Spleen (tissue), 7 donors: ENCODE data around the gene BABAM2.

ENCODE experiments used
- POLR2A ChIP-seq, 3 donors: fragments of 450-650 bp; IDR thresholded peaks; one replicate each; pipeline ENCODE4 v1.5.1; 2017; ENCODE audit warnings: antibody characterized with exemption in 3 of 3, mild to moderate bottlenecking in 1 of 3
- POLR2AphosphoS5 ChIP-seq, 3 donors: sonication (generic); formaldehyde crosslinking; IDR thresholded peaks; one replicate each; pipeline ENCODE4 v1.5.1; 2017; ENCODE audit warnings: antibody characterized with exemption in 3 of 3
- TF ChIP-seq, protein P1 (sequence below), 11 experiments: fragments of 200-600 bp in 7 of 11; fragments of 450-650 bp in 4 of 11; sonication (generic) in 4 of 11; IDR thresholded peaks in 8 of 11; conservative IDR thresholded peaks in 3 of 11; 1 replicate in 7 of 11; 2 replicates in 4 of 11; pipeline versions ENCODE4 v1.4.0 to v1.8.0; 2016 to 2021; ENCODE audit warnings: antibody characterized with exemption in 11 of 11, inconsistent platforms in 4 of 11, mild to moderate bottlenecking in 1 of 11
- donor health status: DM: no; HTN: no; CAD: no; lungs with moderate emphysema.
- donor health status: DM: no; HTN: no; CAD: no.
- donor health status: DM: no; HTN: no; CAD: no.

DNA sequence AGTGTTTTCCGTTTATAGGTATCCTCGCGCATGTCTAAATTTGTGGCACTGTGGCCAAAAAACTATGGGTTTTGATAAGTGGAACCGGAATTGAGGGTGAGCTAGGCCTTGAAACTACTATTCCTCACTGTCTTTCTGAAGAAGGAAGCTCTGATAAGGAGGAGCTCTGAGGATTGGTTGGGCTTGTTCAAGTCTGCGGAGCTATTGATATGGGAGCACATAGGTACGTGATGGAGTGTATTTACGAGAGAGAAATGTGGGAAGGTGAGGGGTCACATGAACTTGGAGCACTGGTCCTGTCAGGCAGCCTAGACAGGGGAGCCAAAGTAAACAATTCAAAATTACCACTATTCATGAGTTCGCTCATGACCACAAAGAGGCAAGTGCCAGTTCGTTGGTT lies 131.4 kb downstream of the BABAM2 start:
- TF ChIP-seq, protein P1, sequence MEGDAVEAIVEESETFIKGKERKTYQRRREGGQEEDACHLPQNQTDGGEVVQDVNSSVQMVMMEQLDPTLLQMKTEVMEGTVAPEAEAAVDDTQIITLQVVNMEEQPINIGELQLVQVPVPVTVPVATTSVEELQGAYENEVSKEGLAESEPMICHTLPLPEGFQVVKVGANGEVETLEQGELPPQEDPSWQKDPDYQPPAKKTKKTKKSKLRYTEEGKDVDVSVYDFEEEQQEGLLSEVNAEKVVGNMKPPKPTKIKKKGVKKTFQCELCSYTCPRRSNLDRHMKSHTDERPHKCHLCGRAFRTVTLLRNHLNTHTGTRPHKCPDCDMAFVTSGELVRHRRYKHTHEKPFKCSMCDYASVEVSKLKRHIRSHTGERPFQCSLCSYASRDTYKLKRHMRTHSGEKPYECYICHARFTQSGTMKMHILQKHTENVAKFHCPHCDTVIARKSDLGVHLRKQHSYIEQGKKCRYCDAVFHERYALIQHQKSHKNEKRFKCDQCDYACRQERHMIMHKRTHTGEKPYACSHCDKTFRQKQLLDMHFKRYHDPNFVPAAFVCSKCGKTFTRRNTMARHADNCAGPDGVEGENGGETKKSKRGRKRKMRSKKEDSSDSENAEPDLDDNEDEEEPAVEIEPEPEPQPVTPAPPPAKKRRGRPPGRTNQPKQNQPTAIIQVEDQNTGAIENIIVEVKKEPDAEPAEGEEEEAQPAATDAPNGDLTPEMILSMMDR (IDR thresholded peaks at IDR 0.05 in 8 of 11, conservative IDR thresholded peaks at IDR 0.05 in 3 of 11) = no peak
- no peak for TF ChIP-seq POLR2AphosphoS5 (IDR thresholded peaks at IDR 0.05)
- no peak for TF ChIP-seq POLR2A (IDR thresholded peaks at IDR 0.05)
